HG03520 (cell line): ENCODE results near the gene GUCA2A.

Source experiments
- ATAC-seq: cut with Tn5 transposase; IDR thresholded peaks from one replicate; pipeline ENCODE4 v1.9.1; 2021; ENCODE audit warnings: mild to moderate bottlenecking, moderate library complexity; ENCODE audit not compliant: unreplicated experiment

GUCA2A gene

GRCh38 chr1:42177541-42177981 lies 13.0 kb upstream of the GUCA2A start:
- no peak for ATAC-seq

- no peak for ATAC-seq
These were observed 12.5 kb upstream of the GUCA2A start for GRCh38 chr1:42176902-42177519.

GRCh38 chr1:42175314-42176054 lies 10.9 kb upstream of the GUCA2A start:
- no peak for ATAC-seq

- no peak for ATAC-seq
These were observed 9.6 kb upstream of the GUCA2A start for GRCh38 chr1:42173961-42174735.

GRCh38 chr1:42173155-42173933 lies 8.8 kb upstream of the GUCA2A start:
- no peak for ATAC-seq

GRCh38 chr1:42172381-42173133 lies 8.0 kb upstream of the GUCA2A start:
- no peak for ATAC-seq

- ATAC-seq: no peak
These were observed 7.2 kb upstream of the GUCA2A start for GRCh38 chr1:42171679-42172266.

GRCh38 chr1:42170779-42171621 lies 6.5 kb upstream of the GUCA2A start:
- ATAC-seq: no peak

GRCh38 chr1:42168763-42169162 lies 4.2 kb upstream of the GUCA2A start:
- ATAC-seq: no peak

GRCh38 chr1:42168391-42168670 lies 3.8 kb upstream of the GUCA2A start:
- ATAC-seq: no peak

- no peak for ATAC-seq
These were observed 3.3 kb upstream of the GUCA2A start for GRCh38 chr1:42167611-42168390.

GRCh38 chr1:42165511-42166210 lies 1.1 kb upstream of the GUCA2A start:
- ATAC-seq: no peak

GRCh38 chr1:42163536-42164503 lies 725 bp downstream of the GUCA2A start:
- no peak for ATAC-seq

- no peak for ATAC-seq
These were observed 1.4 kb downstream of the GUCA2A start for GRCh38 chr1:42163114-42163513.

GRCh38 chr1:42162181-42162580 lies 2.4 kb downstream of the GUCA2A start:
- no peak for ATAC-seq

- ATAC-seq: no peak
These were observed 6.4 kb downstream of the GUCA2A start for GRCh38 chr1:42158189-42158588.

GRCh38 chr1:42157667-42158066 lies 6.9 kb downstream of the GUCA2A start:
- no peak for ATAC-seq
